ENCODE measurements around the gene SGPL1.
"Not testable (repeated sequence)": the region's sequence is repeated elsewhere in the genome, so short reads cannot be mapped to it uniquely, and the experiment has no call there.

Gene SGPL1

GRCh38 chr10:70908406-70909296 lies 92.9 kb downstream of the SGPL1 start:
- no peak for DNase-seq

- DNase-seq, result no peak
Measured at GRCh38 chr10:70909326-70909935, 93.7 kb downstream of the SGPL1 start.

- no peak for DNase-seq
Measured at GRCh38 chr10:70910486-70911341, 95.0 kb downstream of the SGPL1 start.

GRCh38 chr10:70911386-70911785 lies 95.6 kb downstream of the SGPL1 start:
- no peak for DNase-seq

- DNase-seq, result no peak
Measured at GRCh38 chr10:70912556-70912955, 96.8 kb downstream of the SGPL1 start.

GRCh38 chr10:70913191-70913892 lies 97.6 kb downstream of the SGPL1 start:
- no peak for DNase-seq

- no peak for DNase-seq
Measured at GRCh38 chr10:70913893-70914240, 98.1 kb downstream of the SGPL1 start.

GRCh38 chr10:70914316-70914864 lies 98.6 kb downstream of the SGPL1 start:
- DNase-seq, result no peak

- DNase-seq, result no peak
Measured at GRCh38 chr10:70915206-70915605, 99.5 kb downstream of the SGPL1 start.

GRCh38 chr10:70915806-70916205 lies 100.1 kb downstream of the SGPL1 start:
- DNase-seq, result no peak

GRCh38 chr10:70916241-70916640 lies 100.5 kb downstream of the SGPL1 start:
- DNase-seq, result no peak

- DNase-seq, result no peak
Measured at GRCh38 chr10:70917226-70917625, 101.5 kb downstream of the SGPL1 start.

GRCh38 chr10:70917635-70918034 lies 101.9 kb downstream of the SGPL1 start:
- DNase-seq, result no peak

GRCh38 chr10:70918851-70919530 lies 103.2 kb downstream of the SGPL1 start:
- DNase-seq, result no peak

GRCh38 chr10:70919906-70920305 lies 104.2 kb downstream of the SGPL1 start:
- not testable (repeated sequence) for DNase-seq

GRCh38 chr10:70920519-70920918 lies 104.8 kb downstream of the SGPL1 start:
- DNase-seq, result no peak

- no peak for DNase-seq
Measured at GRCh38 chr10:70921285-70921684, 105.5 kb downstream of the SGPL1 start.

GRCh38 chr10:70923696-70924095 lies 107.9 kb downstream of the SGPL1 start:
- DNase-seq, result no peak

- DNase-seq, result peak in 1 of 2 experiments; percentile 25
Measured at GRCh38 chr10:70925377-70926225, 109.9 kb downstream of the SGPL1 start.

- no peak for DNase-seq
Measured at GRCh38 chr10:70926226-70927000, 110.7 kb downstream of the SGPL1 start.
